Caco-2 (cell line): Measurements from ENCODE around the gene FAM120C. TPM values are rescaled to one million over a fixed set of nuclear protein-coding genes. Genes with fewer than 3 reads are reported as not detected.

Experiments used
- BruUV-seq: library from RNA; stranded (reverse); fragments of 400-500 nt; replicated peaks from 2 replicates; lab custom pipeline; 2021; lab: Mats Ljungman, UMichigan
- CTCF ChIA-PET: fragments of 300-600 bp; sonication (Branson Sonifier 250); formaldehyde crosslinking; loops from one replicate; lab custom pipeline; 2022; ENCODE audit warnings: antibody characterized with exemption; lab: Charles Lee
- POLR2A ChIA-PET: fragments of 300-600 bp; sonication (Branson Sonifier 250); formaldehyde crosslinking; loops from one replicate; lab custom pipeline; 2022; ENCODE audit warnings: antibody characterized with exemption; lab: Charles Lee
- DNase-seq, 2 experiments: peaks; one replicate each; pipeline versions ENCODE4 v3.0.0 to v3.0.0-alpha.2; 2020 to 2022
- H3K27me3 ChIP-seq: replicated peaks from 2 replicates; pipeline ENCODE4 v1.6.0; 2011; ENCODE audit warnings: low read length; ENCODE audit not compliant: control insufficient read depth, insufficient read depth
- H3K36me3 ChIP-seq: 2 replicates; pipeline ENCODE4 v1.5.1; 2011; ENCODE audit warnings: low read length; ENCODE audit not compliant: control insufficient read depth, insufficient read depth
- H3K4me1 ChIP-seq: fragments of 250-450 bp; sonication (Bioruptor Pico); 2 replicates; pipeline ENCODE4 v1.5.1; 2020; ENCODE audit warnings: mild to moderate bottlenecking
- H3K4me3 ChIP-seq: 2 replicates; pipeline ENCODE4 v1.5.1; 2011; ENCODE audit warnings: low read depth, mild to moderate bottlenecking, control low read depth, low read length
- H3K9me3 ChIP-seq: fragments of 250-450 bp; sonication (Bioruptor Pico); 2 replicates; pipeline ENCODE4 v1.5.1; 2020; ENCODE audit warnings: mild to moderate bottlenecking, moderate library complexity
- H3K27ac Mint-ChIP-seq: one replicate; pipeline ENCODE4 v1.8.0; 2022; ENCODE audit warnings: mixed read lengths; ENCODE audit not compliant: unreplicated experiment
- H3K27me3 Mint-ChIP-seq: one replicate; pipeline ENCODE4 v1.8.0; 2022; ENCODE audit warnings: mixed read lengths; ENCODE audit not compliant: insufficient read depth, unreplicated experiment
- H3K36me3 Mint-ChIP-seq: one replicate; pipeline ENCODE4 v1.8.0; 2022; ENCODE audit warnings: mild to moderate bottlenecking, mixed read lengths; ENCODE audit not compliant: insufficient read depth, unreplicated experiment
- H3K4me1 Mint-ChIP-seq: one replicate; pipeline ENCODE4 v1.8.0; 2022; ENCODE audit warnings: low read depth, mixed read lengths; ENCODE audit not compliant: unreplicated experiment
- H3K4me3 Mint-ChIP-seq: one replicate; pipeline ENCODE4 v1.8.0; 2022; ENCODE audit warnings: mild to moderate bottlenecking, moderate library complexity, mixed read lengths; ENCODE audit not compliant: unreplicated experiment
- H3K9me3 Mint-ChIP-seq: one replicate; pipeline ENCODE4 v1.8.0; 2022; ENCODE audit warnings: mixed read lengths; ENCODE audit not compliant: unreplicated experiment
- intact Hi-C: fragments of 100-400 bp; cut with micrococcal nuclease; formaldehyde crosslinking; loops from one replicate; pipeline ENCODE4 v1.10.0; 2022; ENCODE audit not compliant: unreplicated experiment
- total RNA-seq: library from RNA; stranded (reverse); gene quantifications from 2 replicates; pipeline ENCODE4 v1.2.3, GENCODE V29; 2022
- TF ChIP-seq, protein P1 (sequence below), 2 experiments: fragments of 200-600 bp in 1 of 2; IDR thresholded peaks; 1 replicate in 1 of 2; 2 replicates in 1 of 2; pipeline versions ENCODE4 v1.5.1 to v1.8.0; 2011 to 2022; ENCODE audit warnings: antibody characterized with exemption in 1 of 2, control low read depth in 1 of 2, inconsistent platforms in 1 of 2, low read depth in 1 of 2, low read length in 1 of 2, mild to moderate bottlenecking in 1 of 2, moderate library complexity in 1 of 2; ENCODE audit not compliant: insufficient read depth in 1 of 2, severe bottlenecking in 1 of 2, unreplicated experiment in 1 of 2

The FAM120C gene
- total RNA-seq, 1 experiment from 2014 or later = 6.6 TPM

DNA sequence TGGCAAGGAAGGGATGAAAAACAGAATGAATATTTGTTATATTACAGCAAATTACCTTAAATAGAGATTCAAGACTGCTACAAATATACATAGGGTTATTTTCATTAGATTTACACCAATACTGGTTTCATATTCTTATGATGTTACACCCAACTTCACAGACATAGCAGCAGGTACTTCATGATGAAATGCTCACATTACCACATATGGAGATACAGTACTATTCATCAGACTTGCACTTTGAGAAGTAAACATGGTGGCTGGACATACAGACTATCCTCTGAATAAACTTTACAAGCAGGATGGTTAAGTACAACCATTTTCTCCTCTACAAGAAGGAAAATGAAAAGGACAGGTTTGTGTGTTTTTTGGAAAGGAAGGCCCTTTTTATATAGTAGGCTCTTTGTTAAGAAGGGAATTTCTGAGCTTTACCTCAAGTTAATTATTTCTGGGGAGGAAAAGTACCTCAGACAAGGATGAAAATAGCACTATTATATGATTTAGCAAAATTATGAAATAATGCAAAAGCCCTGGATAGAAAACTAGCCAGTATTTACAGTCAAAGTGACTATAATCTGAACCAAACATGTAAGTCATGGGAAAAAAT is 12.0 kb upstream of the FAM120C start:
- Mint-ChIP-seq H3K4me1 (no peaks in the 10 kb centered on the region), H3K27me3 (peaks cover 8% of the 10 kb centered on the region), H3K9me3 (no peaks in the 10 kb centered on the region), H3K4me3 (no peak overlapping the region), H3K27ac (no peak overlapping the region), H3K36me3 (no peaks in the 10 kb centered on the region)
- Histone ChIP-seq H3K4me3 (no peak overlapping the region), H3K9me3 (no peaks in the 10 kb centered on the region), H3K27me3 (no peaks in the 10 kb centered on the region), H3K4me1 (no peaks in the 10 kb centered on the region), H3K36me3 (no peaks in the 10 kb centered on the region)
- TF ChIP-seq, protein P1, sequence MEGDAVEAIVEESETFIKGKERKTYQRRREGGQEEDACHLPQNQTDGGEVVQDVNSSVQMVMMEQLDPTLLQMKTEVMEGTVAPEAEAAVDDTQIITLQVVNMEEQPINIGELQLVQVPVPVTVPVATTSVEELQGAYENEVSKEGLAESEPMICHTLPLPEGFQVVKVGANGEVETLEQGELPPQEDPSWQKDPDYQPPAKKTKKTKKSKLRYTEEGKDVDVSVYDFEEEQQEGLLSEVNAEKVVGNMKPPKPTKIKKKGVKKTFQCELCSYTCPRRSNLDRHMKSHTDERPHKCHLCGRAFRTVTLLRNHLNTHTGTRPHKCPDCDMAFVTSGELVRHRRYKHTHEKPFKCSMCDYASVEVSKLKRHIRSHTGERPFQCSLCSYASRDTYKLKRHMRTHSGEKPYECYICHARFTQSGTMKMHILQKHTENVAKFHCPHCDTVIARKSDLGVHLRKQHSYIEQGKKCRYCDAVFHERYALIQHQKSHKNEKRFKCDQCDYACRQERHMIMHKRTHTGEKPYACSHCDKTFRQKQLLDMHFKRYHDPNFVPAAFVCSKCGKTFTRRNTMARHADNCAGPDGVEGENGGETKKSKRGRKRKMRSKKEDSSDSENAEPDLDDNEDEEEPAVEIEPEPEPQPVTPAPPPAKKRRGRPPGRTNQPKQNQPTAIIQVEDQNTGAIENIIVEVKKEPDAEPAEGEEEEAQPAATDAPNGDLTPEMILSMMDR (IDR thresholded peaks at IDR 0.05; ENCODE audit: insufficient read depth in 1 of 2, low read depth in 1 of 2, low read length in 1 of 2, severe bottlenecking in 1 of 2, unreplicated experiment in 1 of 2) = no peak
- CTCF ChIA-PET = no interaction called here
- BruUV-seq = no TSS peak
- POLR2A ChIA-PET = no interaction called here
- no peak for DNase-seq
- intact Hi-C loops = no loop called here

DNA sequence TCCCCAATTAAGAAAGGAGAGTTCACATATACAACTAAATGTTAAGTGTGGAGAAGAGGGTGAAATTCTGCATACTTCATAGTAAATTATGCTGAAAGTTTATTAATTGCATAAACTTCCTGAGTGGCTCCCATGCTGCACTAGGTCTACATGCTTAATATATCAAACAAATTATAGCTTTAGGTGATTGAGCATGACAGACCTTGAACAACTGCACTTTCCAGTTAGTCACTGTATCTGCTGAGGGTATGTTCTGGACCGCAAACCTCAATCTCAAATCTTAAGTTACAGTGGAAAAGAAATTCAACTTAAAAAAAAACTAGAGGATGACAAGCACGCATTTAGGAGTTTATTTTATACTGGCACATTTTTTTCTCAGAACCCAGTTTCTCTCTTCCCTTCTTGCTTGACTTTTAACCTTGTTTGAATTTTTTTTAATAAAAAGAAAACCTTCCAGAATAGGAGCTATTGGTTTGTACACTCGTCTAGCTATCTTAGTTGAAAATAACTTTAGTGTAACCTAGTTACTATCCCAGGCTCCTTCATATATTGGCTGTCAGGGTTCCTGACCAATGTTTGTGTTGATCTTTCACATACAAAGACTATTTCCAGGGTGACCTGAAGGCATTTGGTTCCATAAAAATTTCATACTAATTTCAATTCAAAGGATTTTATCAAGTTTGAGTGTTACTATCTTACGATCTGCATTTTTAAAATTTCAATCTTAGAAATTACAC is 10.2 kb upstream of the FAM120C start:
- BruUV-seq = no TSS peak
- H3K9me3 Mint-ChIP-seq = no peaks in the 10 kb centered on the region
- Histone ChIP-seq H3K4me3 (no peak overlapping the region), H3K27me3 (no peaks in the 10 kb centered on the region), H3K9me3 (no peaks in the 10 kb centered on the region), H3K36me3 (no peaks in the 10 kb centered on the region), H3K4me1 (no peaks in the 10 kb centered on the region)
- intact Hi-C loops = no loop called here
- TF ChIP-seq, protein P1 (IDR thresholded peaks at IDR 0.05; ENCODE audit: insufficient read depth in 1 of 2, low read depth in 1 of 2, low read length in 1 of 2, severe bottlenecking in 1 of 2, unreplicated experiment in 1 of 2) = no peak
- no peak overlapping the region for H3K27ac Mint-ChIP-seq
- no peak overlapping the region for H3K4me3 Mint-ChIP-seq
- no peaks in the 10 kb centered on the region for H3K36me3 Mint-ChIP-seq
- DNase-seq = no peak
- H3K4me1 Mint-ChIP-seq = no peaks in the 10 kb centered on the region
- peaks cover 4% of the 10 kb centered on the region for H3K27me3 Mint-ChIP-seq
- CTCF ChIA-PET = no interaction called here
- POLR2A ChIA-PET = no interaction called here

DNA sequence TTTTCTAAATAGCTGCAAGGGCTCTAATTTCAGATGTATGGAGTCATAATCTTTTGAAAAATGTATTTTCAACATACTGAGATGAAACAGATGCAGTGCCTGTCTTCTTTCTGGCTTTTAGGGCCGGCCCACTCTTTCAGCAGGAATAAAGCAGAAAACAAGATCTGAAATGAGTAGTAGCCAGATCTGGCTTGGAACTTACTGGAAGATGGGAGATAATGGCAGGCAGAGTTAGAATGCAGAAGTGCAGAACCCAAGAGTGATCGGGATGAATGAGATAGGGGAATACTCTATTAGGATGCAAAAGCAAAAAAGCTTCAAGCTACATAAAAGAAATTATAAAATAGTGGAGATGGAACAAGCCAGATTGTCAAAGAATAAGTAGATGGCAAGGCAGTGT is 1.4 kb upstream of the FAM120C start:
- H3K36me3 Mint-ChIP-seq = peaks cover 19% of the 10 kb centered on the region
- H3K27ac Mint-ChIP-seq = no peak overlapping the region
- Histone ChIP-seq H3K4me1 (peaks cover 6% of the 10 kb centered on the region; the same call in 1 of the 2 replicates), H3K36me3 (no peaks in the 10 kb centered on the region), H3K4me3 (no peak overlapping the region), H3K9me3 (no peaks in the 10 kb centered on the region), H3K27me3 (no peaks in the 10 kb centered on the region)
- no TSS peak for BruUV-seq
- ChIA-PET POLR2A (no interaction called here), CTCF (no interaction called here)
- no peak overlapping the region for H3K4me3 Mint-ChIP-seq
- H3K27me3 Mint-ChIP-seq = no peaks in the 10 kb centered on the region
- H3K9me3 Mint-ChIP-seq = no peaks in the 10 kb centered on the region
- intact Hi-C loops = no loop called here
- no peak for DNase-seq
- peaks cover 19% of the 10 kb centered on the region for H3K4me1 Mint-ChIP-seq
- TF ChIP-seq, protein P1 (IDR thresholded peaks at IDR 0.05; ENCODE audit: insufficient read depth in 1 of 2, low read depth in 1 of 2, low read length in 1 of 2, severe bottlenecking in 1 of 2, unreplicated experiment in 1 of 2) = no peak
